Colon (tissue), 2 donors: ENCODE measurements around the gene KCNQ1.

Experiments used
- FAIRE-seq: peaks from 2 replicates; lab custom pipeline; 2012; peaks lifted over from hg19 to GRCh38; lab: Jason Lieb, UNC
- donor health status: control.
- donor health status: control.

KCNQ1 gene

DNA sequence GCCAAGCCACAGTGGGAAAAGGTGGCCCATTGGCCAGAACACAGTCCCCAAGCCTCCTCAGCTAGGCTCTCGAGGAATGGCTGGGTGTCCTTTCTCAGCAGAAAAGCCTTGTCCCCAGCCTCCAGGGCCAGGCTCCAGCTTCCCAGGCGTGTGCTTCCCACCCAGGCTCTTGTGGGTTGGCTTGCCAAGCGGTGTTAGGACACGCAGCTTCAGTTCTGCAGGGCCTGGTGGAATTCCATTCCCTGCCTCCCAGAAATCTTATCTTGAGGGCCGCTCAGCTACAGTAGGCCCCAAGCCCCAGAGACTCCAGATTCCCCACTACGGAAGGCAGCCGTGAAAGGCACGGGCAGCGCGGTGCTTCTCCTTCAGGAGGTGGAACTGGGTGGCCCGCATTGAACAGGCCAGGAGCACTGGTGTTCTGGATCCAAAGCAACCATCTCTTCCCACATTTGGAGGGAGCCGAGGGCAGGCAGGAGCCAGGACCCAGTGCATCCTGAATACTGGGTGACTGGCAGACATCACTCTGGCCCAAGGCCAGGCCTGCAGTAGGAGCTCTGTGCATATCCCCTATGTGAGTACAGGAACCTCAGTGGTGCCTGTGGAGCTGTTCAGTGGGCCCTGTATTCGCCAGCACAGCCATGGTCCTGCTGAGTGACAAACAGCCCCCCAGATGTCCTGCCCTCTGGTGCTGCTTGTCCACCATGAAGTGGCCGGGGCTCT lies 271.7 kb downstream of the KCNQ1 start:
- no peak for FAIRE-seq

DNA sequence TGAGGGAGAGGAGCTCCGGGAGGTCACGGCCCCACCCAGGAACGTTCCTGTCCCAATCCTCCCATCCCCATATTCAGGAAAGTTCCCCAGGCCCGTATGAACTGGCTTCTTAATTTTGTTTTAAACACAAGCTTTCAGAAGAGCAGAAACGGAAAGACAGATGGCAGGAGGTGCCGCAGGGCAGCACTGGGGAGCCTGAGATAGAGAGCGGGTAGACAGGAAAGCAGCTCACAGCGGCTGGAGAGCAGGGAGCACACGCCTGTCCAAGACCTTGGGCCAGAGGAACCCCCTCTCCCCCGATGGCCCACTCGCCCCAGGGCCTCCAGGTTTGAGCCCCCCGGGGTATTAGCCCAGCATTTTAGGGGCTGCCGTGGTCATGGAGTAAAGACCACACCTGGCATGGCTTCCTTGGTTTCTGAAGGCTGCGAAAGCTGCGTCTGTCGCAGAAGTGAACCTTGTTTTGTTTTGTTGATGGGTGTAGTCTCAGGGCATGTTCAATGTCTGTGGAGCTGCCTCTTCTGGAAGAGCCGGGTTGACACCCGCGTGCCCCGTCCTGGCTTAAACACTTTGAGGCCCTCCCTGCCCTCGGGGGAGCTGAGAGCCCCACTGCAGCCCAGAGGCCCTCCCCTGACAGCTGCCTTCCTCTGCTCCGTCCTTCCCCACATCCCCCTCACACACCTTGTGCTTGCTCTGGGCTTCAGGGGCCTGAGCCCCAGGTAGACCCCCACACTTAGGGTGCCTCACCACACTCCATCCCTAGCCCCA lies 272.9 kb downstream of the KCNQ1 start:
- FAIRE-seq, result no peak

DNA sequence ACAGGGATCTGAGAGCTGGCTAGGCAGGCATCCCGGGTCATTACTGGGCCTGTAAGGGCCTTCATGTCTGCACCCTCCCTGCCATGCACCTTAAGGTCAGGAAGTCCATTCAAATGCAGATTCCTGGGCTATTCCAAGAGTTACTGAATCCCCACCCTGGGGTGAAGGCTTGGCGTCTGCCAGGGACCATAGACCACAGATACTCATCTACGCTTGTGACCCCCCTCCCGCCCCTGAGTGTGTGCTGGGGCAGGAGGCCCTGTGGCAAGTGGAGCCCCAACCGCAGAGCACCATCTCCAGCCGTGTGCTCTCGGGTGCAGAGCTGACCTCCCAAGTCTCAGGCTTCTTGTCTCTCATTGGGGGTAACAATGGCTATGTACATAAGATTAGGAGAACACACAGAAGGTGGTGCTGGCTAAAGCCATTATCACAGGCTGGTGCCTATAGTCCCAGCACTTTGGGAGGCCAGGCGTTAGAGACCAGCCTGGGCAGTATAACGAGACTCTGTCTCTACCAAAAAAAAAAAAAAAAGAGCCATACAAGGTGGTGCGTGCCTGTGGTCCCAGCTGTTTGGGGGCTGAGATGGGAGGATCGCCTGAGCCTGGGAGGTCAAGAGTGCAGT lies 274.1 kb downstream of the KCNQ1 start:
- no peak for FAIRE-seq

DNA sequence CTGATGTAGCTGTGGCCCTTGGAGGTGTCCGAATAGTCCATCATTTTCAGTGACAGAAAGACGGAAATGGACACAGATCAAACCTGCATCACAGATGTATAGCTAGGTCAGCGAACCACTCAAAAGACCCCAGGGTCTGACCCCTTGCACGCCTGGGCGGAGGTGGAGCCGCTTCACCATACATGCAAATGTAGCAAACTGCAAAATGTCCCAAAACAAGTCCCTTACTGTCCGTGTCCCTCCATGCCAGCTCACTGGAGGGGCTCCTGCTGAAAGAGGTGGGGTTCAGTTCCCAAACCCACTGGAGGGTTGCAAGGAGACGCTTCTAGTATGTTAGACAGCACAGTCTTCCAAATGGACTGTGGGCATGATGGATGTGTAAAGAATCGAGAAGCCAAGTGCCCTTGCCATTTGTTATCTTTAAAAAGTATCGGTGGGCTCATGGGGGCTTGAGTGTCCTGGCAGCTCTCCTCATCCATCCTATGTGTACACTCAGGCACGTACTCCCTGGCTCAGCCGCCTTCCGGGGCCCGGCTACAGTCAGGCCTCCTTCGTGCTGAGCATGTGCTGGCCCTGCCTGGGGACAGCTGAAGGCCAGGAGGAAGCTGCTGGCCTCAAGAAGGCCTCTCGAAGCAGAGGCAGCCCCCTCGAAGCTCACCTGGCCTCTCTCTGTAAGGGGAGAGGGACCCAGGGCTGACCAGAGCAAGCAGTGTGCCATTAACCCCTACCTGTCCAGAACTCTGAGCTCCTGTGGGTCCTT lies 275.2 kb downstream of the KCNQ1 start:
- no peak for FAIRE-seq

DNA sequence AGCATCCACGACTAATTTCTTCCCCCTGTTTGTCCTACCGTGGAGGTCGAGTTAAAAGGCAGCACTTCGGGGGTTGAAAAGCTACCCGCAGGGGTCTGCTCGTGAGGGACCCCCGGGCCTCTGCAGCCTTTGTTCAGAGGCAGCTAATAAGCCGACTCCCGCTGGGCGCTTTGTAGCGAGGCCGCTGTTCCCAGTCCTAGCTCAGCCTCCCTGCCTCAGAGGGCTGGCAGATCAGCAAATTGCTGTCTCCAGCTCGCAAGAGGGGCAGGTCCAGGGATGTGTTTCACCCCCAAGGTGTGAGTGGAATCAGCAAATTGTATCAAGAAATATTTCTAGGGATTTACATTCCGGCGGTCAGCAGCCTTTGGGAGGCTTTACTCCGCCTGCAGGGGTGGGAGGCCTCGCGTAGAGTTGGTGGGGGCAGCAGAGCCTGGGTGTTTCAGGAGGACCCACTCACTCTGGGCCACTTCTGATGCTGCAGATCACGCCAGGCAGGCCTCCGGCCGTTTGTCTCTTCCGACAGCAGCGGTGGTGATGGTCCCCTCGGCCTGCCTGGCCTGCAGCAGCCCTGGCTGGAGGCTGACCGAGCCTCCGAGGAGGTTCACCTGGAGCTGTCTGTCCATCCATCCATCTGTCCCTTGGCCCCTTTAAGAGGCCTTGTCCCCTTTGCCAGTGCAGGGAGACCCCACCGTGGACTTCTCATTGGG lies 276.6 kb downstream of the KCNQ1 start:
- no peak for FAIRE-seq

DNA sequence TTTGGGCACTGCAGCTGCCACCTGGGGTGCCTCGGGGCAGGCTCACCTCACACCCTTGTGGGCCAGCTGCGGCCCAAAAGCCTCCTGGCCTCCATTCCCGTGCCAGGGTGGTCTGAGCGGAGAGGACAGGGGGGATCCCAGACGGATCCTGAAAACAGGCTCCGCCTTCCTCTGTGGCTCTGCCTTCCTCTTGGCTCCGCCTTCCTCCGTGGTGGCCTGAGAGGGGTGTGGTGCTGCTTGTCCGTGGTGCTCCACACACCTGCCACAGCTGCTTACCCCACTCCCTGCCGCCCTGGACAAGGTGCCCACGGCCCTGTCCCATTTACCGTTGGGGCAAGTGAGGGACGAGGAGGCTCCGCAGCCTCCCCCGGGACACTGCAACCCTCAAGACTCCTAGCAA lies 278.1 kb downstream of the KCNQ1 start:
- FAIRE-seq, result no peak

DNA sequence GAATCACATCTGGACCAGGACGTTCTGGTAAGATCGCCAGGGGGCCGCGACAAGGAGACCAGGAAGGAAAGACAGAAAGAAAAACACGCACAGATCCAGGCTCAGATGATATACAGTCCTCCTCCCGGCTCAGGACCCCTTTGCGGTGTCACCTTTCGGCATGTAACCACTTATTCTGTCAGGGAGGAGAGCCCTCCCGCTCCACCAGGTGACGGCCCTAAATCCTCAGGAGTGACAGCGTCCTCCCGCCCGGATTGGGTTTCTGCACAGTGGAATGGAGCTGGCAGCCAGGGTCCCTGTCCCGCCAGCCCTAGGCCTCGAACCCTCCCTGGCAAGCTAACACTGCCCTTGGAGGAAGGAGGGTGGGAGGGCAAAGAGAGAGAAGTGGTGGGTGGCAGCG lies 279.3 kb downstream of the KCNQ1 start:
- FAIRE-seq, result no peak

DNA sequence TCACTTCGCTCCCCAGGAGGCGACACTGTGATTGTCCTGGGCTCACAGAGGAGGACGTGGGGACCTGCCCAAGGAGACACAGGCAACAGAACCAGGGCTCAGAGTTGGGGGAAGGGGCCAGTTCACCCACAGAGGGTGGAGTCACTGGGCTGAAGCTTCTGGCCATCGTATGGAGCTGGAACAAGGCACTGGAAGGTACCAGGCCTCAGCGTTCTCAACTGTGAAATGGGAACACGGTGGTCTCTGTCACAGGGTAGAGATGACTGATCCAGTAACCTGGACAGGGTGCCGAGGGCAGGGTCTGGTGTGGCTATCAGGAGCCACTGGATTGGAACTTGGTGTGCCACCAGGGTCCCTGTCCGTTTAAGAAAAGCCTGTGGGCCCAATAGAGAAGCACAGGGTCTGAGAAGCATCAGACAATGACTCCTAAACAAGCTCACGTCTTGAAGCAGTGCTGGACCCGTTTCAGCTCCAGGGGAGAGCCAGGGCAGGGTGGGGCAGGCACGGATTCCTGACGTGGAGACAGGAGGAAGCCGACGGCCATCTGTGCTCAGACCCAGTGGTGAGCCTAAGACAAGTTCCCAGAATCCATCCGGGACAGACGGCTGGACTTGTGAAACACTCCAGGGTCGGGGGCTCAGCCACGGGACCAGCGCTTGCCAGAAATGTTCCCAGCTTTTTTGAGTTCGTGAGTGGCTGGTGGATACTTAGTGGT lies 280.0 kb downstream of the KCNQ1 start:
- no peak for FAIRE-seq

DNA sequence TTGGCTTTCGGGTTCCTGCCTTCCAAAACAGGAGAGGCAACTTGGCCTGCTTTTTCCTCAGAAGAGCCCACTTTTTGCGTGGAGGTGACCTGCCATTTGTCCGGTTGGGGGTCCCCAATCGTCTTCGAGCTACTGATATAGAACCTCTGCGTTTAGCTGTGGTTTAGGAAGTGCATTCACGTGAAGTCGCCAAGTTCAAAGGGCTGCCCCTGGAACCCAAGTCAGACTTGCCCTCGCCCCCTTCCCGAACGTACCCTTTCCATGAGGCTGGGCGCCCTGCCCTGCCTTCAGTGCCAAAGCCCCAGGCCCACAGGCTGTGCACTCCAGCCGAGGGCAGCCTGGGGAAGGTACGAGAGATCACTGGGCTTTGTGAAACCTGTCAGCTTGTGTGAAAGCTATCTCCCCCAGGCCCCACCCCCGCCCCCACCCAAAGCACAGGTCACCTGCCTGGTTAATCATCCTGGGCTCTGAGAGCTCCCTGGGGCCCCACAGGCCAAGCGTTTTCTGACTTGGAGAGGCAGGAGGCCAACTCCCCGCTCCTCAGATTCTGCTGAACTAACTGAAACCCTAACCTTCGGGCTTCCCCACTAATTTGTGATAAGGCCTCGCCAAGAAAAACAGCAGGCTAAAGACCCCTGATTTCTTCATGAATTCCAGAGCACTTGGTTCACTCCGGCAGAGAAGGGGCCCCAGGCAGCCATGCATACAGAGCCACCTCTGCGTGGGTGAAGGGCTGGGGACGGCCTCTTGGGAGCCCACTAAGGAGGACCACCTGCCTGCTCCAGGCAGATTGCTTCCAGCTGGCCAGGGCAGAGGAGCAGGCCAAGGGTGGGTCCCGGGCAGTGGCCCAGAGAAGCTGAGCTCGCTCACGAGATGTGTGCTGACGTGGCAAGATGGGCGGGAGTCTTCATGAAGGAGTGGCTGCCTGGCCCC lies 280.8 kb downstream of the KCNQ1 start:
- no peak for FAIRE-seq

DNA sequence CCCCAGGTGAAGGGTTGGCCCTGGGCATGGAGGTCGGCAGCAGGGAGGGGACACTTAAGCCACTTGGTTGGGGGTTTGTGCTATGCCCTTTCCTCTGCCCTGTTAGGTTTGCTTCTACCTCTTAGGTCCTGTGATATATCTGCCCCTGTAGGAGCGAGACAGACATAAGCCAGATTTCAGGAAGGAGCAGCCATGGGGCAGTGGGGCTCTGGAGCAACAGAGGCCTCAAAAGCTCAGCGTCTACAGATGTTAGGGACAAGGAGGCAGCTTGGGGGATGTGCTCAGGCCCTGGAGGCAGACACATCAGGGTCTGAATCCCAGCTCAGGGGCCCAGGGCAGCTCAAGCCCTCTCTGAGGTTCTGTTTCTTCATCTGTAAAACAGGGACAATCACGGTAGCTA lies 282.2 kb downstream of the KCNQ1 start:
- FAIRE-seq, result no peak

DNA sequence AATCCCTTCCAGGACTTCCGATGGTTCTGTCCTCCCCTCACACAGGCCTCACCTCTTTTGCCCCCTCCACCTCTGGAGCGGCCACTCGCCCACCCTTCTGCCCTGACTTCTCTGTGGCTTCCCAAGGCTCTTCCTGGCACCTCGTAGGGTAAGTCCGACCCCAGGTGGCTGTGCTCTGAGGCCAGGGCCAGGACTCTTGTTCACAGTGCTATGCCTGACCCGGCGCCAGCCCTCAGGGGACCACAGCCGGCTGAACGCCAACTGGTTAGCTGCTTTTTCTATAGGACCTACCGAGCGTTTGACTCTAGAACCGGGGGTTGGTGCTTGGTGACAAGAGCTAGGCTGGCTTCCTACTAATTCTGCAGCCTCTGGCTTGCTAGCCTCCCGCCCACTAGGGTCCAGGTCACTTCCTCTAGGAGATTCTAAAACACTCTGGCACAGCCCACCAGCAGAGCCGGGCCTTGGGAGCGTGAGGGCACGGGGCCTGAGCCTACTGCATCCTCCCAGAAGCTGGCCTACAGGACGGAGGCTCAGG lies 283.4 kb downstream of the KCNQ1 start:
- no peak for FAIRE-seq

DNA sequence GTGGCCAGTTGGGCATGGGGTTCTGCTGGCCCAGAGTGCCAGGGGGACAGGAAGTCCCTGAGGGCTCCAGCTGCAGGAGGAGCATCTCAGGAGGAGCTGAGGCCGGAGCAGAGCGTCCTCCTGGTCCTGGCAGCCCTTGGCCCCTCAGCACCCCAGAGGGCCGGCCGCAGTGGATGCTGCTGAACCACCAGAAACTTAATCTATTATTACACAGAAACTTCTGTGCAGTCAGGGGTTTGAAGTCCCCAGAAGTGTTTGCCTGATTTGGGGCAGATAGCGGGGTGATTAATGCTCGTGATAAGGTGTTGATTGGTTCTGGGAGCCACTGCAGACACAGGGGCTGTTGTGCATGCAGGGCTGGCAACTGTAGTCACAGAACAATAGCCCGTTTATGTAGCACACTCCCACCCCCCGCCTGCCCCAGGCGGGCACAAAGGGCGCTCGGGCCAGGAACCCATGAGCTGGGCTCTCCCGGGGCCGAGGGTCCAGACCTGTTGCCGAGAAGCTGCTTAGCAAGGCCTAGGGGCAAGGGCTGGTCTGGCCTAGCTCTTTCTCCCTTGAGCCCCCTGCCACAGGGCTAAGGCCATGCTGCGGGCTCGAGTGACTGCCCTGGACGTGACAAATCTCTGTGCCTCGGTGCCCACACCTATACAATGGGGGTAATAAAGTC lies 284.0 kb downstream of the KCNQ1 start:
- FAIRE-seq, result no peak

DNA sequence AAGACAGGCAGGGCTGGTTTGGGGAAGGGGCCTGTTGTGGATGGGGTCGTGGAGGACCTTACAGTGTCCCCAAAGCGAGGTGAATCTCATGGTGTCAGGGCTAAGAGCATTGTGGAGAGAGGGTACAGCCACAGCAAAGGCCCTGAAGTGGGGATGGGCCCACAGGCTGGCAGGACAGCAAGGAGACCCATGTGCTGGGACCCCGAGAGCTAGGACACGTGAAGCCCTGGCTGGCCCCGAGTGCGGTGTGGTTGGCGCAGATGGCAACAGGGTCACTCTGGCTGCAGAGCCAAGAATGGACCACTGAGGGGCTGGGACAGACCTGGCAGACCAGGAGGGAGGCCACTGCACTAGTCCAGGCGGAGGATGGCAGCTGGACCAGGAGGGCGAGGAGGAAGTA lies 285.0 kb downstream of the KCNQ1 start:
- FAIRE-seq, result no peak

DNA sequence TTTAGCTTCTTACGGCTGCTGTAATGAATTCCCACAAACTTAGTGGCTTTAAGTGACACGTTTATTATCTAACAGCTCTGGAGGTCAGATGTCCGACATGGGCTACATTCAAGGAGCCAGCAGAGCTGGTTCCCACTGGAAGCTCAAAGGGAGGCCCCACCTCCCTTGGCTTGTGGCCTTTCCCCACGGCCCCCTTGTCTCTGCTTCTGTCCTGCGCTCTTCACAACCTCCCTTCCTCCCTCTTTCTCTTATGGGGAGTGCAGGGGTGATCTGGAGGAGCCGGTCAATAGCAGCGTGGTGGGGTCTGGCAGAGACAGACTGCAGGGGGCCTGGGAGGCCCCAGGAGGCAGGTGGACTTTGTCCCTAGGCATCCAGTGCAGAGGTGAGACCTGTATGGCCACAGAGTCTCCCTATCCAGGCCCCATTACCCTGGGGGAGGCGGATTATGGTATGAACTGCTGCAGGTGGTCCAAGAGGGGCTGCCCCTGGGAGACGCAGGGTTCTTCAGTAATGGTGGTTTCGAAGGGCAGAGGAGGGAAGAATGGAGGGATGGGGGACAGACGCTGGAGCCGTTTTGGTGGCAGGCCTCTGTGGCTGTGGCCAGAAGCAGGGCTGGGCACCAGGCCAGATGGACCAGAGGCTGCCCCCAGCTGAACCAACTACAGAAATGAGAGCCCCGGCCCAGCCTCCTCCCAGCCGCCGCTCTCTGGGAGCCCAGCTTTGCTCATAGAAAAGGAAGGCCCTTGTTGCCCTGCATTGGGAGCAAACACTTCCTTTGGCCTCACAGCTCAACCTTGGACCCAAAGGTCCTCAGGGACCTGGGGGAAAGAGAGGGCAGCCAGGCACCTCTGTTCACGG lies 285.7 kb downstream of the KCNQ1 start:
- no peak for FAIRE-seq

DNA sequence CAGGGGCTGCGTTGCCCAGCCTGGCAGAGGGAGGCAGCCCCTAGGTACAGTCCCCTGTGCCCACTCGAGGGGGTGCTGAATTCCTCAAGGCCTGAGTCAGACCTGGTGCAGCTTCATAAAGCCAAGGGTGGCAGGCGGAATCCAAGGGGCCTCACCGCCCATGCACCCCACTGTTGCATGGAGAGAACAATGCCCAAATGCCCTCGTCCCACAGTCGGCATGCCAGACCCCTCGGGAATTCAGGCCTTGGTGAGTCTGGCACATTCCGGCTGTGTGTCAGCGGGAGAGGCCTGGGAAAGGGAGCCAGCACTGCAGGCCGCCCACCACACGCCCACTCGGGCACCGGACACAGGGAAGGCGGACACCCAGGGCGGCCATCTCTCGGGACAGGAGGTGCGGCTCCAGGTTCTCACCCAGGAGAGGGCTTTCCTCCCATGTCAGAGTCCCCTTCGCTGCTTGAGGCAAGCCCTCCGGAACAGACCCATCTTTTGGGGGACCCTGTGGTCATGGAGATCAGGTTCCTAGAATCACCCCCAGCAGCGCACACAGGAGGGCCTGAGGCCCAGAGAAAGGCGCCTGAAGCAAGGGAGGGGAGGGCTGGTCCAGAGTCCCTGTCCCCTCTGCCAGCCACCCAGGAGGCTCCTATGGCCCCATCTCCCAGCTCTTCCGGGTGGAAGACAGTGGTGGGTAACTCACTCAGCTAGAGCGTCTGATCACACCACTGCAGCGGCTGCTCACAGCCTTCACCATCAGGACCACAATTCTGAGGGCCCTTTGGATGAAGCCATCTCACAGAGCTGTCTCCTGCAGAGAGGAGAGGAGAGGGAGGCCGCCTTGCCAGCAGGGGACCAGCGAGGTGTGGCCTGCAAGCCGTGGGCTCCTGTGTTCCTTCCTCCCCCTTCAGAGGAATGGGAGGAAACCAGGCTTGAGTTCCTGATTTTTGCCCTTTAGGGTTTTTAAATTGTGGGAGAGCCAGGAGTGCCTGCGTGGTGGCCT lies 286.6 kb downstream of the KCNQ1 start:
- no peak for FAIRE-seq

DNA sequence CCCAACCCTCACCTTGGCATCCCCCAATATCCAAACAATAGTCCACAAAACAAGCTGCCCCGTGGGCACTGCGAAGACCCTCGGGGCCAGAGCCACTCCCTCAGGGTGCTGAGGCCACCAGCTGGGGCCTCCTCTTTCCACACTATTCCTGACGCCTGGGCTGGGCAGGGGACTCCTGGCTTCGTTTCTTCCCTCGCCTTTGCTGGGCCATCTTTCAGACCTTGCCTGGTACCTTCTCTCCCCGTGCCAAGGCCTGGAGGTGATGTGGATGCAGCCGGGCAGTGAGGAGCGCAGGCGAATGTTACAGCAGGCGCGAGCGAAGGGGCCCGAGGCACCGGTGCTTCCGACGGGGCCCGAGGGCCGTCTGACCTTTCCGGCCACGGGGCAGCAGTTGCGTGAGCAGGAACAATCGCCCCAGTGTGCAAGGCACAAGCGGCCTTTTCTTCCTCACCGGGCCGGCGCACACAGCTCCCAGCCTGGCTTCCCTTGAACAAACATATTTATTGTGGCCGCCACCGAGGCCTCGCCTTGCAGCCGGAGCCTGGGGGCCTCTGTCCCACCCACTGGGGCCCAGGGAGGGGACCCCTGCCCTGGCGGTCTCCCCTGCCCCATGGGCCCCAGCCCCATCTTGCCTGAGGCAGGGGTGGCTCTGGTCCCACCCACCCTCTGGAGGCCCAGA lies 287.6 kb downstream of the KCNQ1 start:
- FAIRE-seq, result no peak
